ENCODE results near the gene HRH1. TPM values are rescaled to one million over a fixed set of nuclear protein-coding genes. Genes with fewer than 3 reads are reported as not detected.

Gene HRH1
- total and polyA plus RNA-seq, 2 of the 13 experiments (the other 11 are each of a cell fraction or from before 2014, with no cell fraction given), result not detected

GRCh38 chr3:11165476-11165875 is 11.2 kb downstream of the HRH1 start:
- Histone ChIP-seq H3K9ac (ENCODE audit: insufficient read depth, low read depth, low read length) (no peak overlapping the region), H2AFZ (ENCODE audit: low read length) (no peak overlapping the region), H3K4me1 (ENCODE audit: insufficient read depth, low read length) (no peaks in the 10 kb centered on the region), H4K20me1 (ENCODE audit: insufficient read depth, low read length) (no peaks in the 10 kb centered on the region), H3K4me2 (ENCODE audit: low read depth, low read length) (no peak overlapping the region), H3K36me3 (replicated peaks in 1 of 2; ENCODE audit: control insufficient read depth in 1 of 2, insufficient read depth in 2 of 2, low read length in 2 of 2) (no peaks in the 10 kb centered on the region), H3K4me3 (replicated peaks in 1 of 3; ENCODE audit: insufficient read depth in 1 of 3, low read depth in 2 of 3, low read length in 3 of 3) (no peak overlapping the region), H3K27ac (ENCODE audit: extremely low read length, insufficient read depth, low read length) (no peak overlapping the region), H3K27me3 (ENCODE audit: control insufficient read depth in 1 of 2, insufficient read depth in 2 of 2, low read length in 2 of 2) (peaks cover 1 to 40% of the 10 kb centered on the region in 2 experiments; a peak in 3 of 5 replicates), H3K79me2 (ENCODE audit: insufficient read depth, low read length) (no peaks in the 10 kb centered on the region), H3K9me3 (ENCODE audit: low read length) (no peaks in the 10 kb centered on the region)
- no TSS peak for BruUV-seq (replicated peaks)
- CTCF ChIA-PET (ENCODE audit: low intra/inter-chr PET ratio, low total read pairs), result no interaction called here
- WGBS (ENCODE audit: low lambda C conversion rate), result 34% methylated on average over 8 of the region's 8 CpGs
- no peak for DNase-seq (ENCODE audit: low spot score)
- TF ChIP-seq ZNF124 (CRISPR knock-in tag; IDR thresholded peaks at IDR 0.05), result no peak
- TF ChIP-seq YEATS2 (CRISPR knock-in tag; IDR thresholded peaks at IDR 0.05; ENCODE audit: borderline replicate concordance), result no peak
- no peak for TF ChIP-seq EZH2 (conservative IDR thresholded peaks at IDR 0.05; ENCODE audit: low read depth, low read length)
- no peak for TF ChIP-seq STAT5B (CRISPR knock-in tag; IDR thresholded peaks at IDR 0.05)
- no peak for TF ChIP-seq ZNF670 (CRISPR knock-in tag; IDR thresholded peaks at IDR 0.05; ENCODE audit: borderline replicate concordance)
- TF ChIP-seq ZNF136 (CRISPR knock-in tag; IDR thresholded peaks at IDR 0.05; ENCODE audit: low read depth), result no peak
- TF ChIP-seq IRF2 (CRISPR knock-in tag; IDR thresholded peaks at IDR 0.05), result no peak
- TF ChIP-seq ZNF652 (CRISPR knock-in tag; IDR thresholded peaks at IDR 0.05; ENCODE audit: borderline replicate concordance, low read depth), result no peak
- no peak for TF ChIP-seq ZNF687 (CRISPR knock-in tag; IDR thresholded peaks at IDR 0.05)
- no peak for TF ChIP-seq ZNF619 (CRISPR knock-in tag; IDR thresholded peaks at IDR 0.05)
- TF ChIP-seq, protein P1, sequence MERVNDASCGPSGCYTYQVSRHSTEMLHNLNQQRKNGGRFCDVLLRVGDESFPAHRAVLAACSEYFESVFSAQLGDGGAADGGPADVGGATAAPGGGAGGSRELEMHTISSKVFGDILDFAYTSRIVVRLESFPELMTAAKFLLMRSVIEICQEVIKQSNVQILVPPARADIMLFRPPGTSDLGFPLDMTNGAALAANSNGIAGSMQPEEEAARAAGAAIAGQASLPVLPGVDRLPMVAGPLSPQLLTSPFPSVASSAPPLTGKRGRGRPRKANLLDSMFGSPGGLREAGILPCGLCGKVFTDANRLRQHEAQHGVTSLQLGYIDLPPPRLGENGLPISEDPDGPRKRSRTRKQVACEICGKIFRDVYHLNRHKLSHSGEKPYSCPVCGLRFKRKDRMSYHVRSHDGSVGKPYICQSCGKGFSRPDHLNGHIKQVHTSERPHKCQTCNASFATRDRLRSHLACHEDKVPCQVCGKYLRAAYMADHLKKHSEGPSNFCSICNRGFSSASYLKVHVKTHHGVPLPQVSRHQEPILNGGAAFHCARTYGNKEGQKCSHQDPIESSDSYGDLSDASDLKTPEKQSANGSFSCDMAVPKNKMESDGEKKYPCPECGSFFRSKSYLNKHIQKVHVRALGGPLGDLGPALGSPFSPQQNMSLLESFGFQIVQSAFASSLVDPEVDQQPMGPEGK (CRISPR knock-in tag; IDR thresholded peaks at IDR 0.05), result no peak
- no peak for TF ChIP-seq ZNF10 (CRISPR knock-in tag; IDR thresholded peaks at IDR 0.05; ENCODE audit: borderline replicate concordance, low read depth)
- TF ChIP-seq ZFYVE20 (CRISPR knock-in tag; IDR thresholded peaks at IDR 0.05; ENCODE audit: borderline replicate concordance, low read depth), result no peak
- no peak for TF ChIP-seq E2F2 (CRISPR knock-in tag; IDR thresholded peaks at IDR 0.05; ENCODE audit: borderline replicate concordance)
- no peak for TF ChIP-seq ZNF775 (CRISPR knock-in tag; IDR thresholded peaks at IDR 0.05; ENCODE audit: borderline replicate concordance)
- in situ Hi-C loops (cut with HindIII; ENCODE audit: extremely low pct_ligation_motif_present, low pct_unique_long_range_greater_than_20kb), result no loop called here
- POLR2A ChIA-PET, result no interaction called here
- intact Hi-C loops (cut with micrococcal nuclease; ENCODE audit: unreplicated experiment), result no loop called here
- FAIRE-seq, result no peak
- no peak for ATAC-seq
